ENCODE data around the gene CRELD2. TPM values are rescaled to one million over a fixed set of nuclear protein-coding genes. Genes with fewer than 3 reads are reported as not detected.

Gene CRELD2
- total and polyA plus RNA-seq, 2 of the 8 experiments (the other 6 are each of a cell fraction or from before 2014, with no cell fraction given) = 24.5 to 36.6 TPM

DNA sequence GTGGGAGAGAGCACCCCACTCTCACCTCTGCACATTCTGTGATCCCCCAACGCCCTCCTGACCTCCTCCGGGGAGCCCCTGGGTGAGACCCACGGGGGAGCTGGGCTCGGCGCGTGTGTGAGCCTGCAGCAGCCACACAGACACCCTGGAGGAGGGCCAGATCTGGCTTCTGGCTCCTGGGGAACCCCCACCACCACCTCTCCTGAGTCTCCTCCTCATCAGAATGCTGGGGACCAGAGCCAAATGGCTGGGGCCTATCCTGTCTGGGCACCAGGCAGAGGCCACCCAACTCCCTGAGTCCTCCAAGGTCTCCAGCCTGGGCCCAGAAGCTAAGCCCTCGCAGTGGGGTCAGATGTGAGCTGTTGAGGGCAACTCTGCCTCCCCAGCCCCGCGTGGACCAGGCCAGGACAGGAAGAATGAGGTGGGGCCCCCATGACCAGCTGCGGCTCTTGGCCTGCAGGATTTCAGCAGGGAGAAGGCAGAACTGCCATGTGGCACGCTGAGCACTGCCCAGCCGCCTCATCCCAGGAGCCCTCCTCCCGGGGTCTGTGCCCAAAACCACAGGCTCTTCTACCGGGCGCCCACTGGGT, 36.7 kb downstream of the CRELD2 start:
- H2BK5ac ChIP-seq (ENCODE audit: low read depth, low read length) = no peak overlapping the region
- H4K8ac ChIP-seq (ENCODE audit: extremely low read depth, insufficient read depth, low read length) = 0 out of 2 replicates have a peak overlapping the region, but pooled peaks have one; percentile 25
- no peak overlapping the region for H3K4me2 ChIP-seq (ENCODE audit: insufficient read depth in 1 of 2, low read depth in 2 of 2, low read length in 2 of 2)
- DNase-seq (ENCODE audit: low read depth in 1 of 2, low spot score in 2 of 2) (no peak), FAIRE-seq (no peak)
- peaks cover 0 to 10% (median 6%) of the 10 kb centered on the region in 4 experiments; a peak in 6 of 7 replicates for H3K27me3 ChIP-seq (replicated peaks in 1 of 4; ENCODE audit: control insufficient read depth in 3 of 4, extremely low read depth in 1 of 4, insufficient read depth in 3 of 4, low read length in 3 of 4)
- H3K9me3 ChIP-seq (ENCODE audit: insufficient read depth in 2 of 2, low read depth in 1 of 2, low read length in 1 of 2) = no peaks in the 10 kb centered on the region
- no peaks in the 10 kb centered on the region; the same call in 1 of the 2 replicates for H3K23me2 ChIP-seq (ENCODE audit: low read depth, low read length)
- CTCF ChIA-PET (ENCODE audit: partially characterized antibody) = interaction anchor here (1.5 to 1.8 kb wide), 2 partner anchors 16 to 28 kb away, joined by 5 to 6 read pairs; no protein-coding TSS in a partner anchor
- H3K27ac ChIP-seq (ENCODE audit: low read depth, low read length) = no peak overlapping the region
- no peak overlapping the region for H2AK5ac ChIP-seq (ENCODE audit: low read depth, low read length)
- no peak overlapping the region for H2BK15ac ChIP-seq (ENCODE audit: low read length)
- H3K23ac ChIP-seq (ENCODE audit: insufficient read length) = no peak overlapping the region
- no peak overlapping the region for H4K91ac ChIP-seq (replicated peaks; ENCODE audit: insufficient read length, low read length)
- POLR2A ChIA-PET (ENCODE audit: partially characterized antibody) = interaction anchor here (1.0 to 2.5 kb wide), 5 partner anchors 9 to 36 kb away, joined by 3 to 7 read pairs (median 4); partner anchors contain the start of gene CRELD2
- TF ChIP-seq CBX5 (IDR thresholded peaks at IDR 0.05; ENCODE audit: low read depth, low read length) (no peak), SUZ12 (IDR thresholded peaks at IDR 0.05; ENCODE audit: low read length) (no peak), BCL11A (IDR thresholded peaks at IDR 0.05; ENCODE audit: low read depth in 2 of 2, low read length in 2 of 2) (no peak), RNF2 (IDR thresholded peaks at IDR 0.05; ENCODE audit: borderline replicate concordance, low read depth, low read length, missing control alignments, poor library complexity, severe bottlenecking) (no peak), SIN3A (conservative IDR thresholded peaks at IDR 0.05 in 1 of 2, IDR thresholded peaks at IDR 0.05 in 1 of 2; ENCODE audit: low read depth in 1 of 2, low read length in 2 of 2) (no peak)
- TF ChIP-seq, protein P1, sequence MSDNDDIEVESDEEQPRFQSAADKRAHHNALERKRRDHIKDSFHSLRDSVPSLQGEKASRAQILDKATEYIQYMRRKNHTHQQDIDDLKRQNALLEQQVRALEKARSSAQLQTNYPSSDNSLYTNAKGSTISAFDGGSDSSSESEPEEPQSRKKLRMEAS (IDR thresholded peaks at IDR 0.05) = no peak
- no peak overlapping the region for H3K4me3 ChIP-seq (ENCODE audit: extremely low read depth in 1 of 4, insufficient read depth in 2 of 4, low read depth in 3 of 4, low read length in 4 of 4)
- no peak overlapping the region for H4K5ac ChIP-seq (ENCODE audit: insufficient read length, low read depth, low read length)
- H3K4me1 ChIP-seq (replicated peaks in 1 of 4; ENCODE audit: control insufficient read depth in 3 of 4, insufficient read depth in 4 of 4, low read length in 3 of 4) = peaks cover 0 to 19% (median 10%) of the 10 kb centered on the region in 4 experiments; a peak in 5 of 7 replicates
- H3K14ac ChIP-seq (ENCODE audit: insufficient read length) = no peak overlapping the region
- H3K79me1 ChIP-seq (ENCODE audit: low read depth, low read length) = no peaks in the 10 kb centered on the region
- no peaks in the 10 kb centered on the region for H3K36me3 ChIP-seq (ENCODE audit: control insufficient read depth in 2 of 4, insufficient read depth in 4 of 4, low read length in 3 of 4)
- H4K20me1 ChIP-seq (replicated peaks in 1 of 2; ENCODE audit: control insufficient read depth in 1 of 2, insufficient read depth in 2 of 2, low read length in 2 of 2) = peaks cover 0 to 5% of the 10 kb centered on the region in 2 experiments
- H3K9ac ChIP-seq (replicated peaks in 1 of 4; ENCODE audit: extremely low read depth in 1 of 4, low read depth in 3 of 4, low read length in 3 of 4) = no peak overlapping the region
- H3K79me2 ChIP-seq (ENCODE audit: control insufficient read depth in 1 of 2, insufficient read depth in 2 of 2, low read length in 2 of 2) = no peaks in the 10 kb centered on the region
- no peak overlapping the region for H2BK120ac ChIP-seq (replicated peaks; ENCODE audit: low read depth, low read length)
- WGBS, 2 experiments (ENCODE audit: extremely low coverage in 1 of 2, insufficient coverage in 1 of 2, insufficient read length in 1 of 2, insufficient replicate concordance in 2 of 2, low coverage in 1 of 2, low lambda C conversion rate in 2 of 2, missing lambda C conversion rate in 1 of 2) = 91% methylated on average over 15 of the region's 15 CpGs; no CpG with 5 or more reads in 1 of the 2 experiments
- no peak overlapping the region for H3K18ac ChIP-seq (ENCODE audit: extremely low read depth, low read length)
- no peak overlapping the region for H3K4ac ChIP-seq (replicated peaks; ENCODE audit: insufficient read length, low read depth, low read length)
- no peak overlapping the region for H2AFZ ChIP-seq (ENCODE audit: low read length)
- H3K56ac ChIP-seq (replicated peaks; ENCODE audit: insufficient read length, low read depth, low read length) = no peak overlapping the region
- no peak overlapping the region for H2BK20ac ChIP-seq (ENCODE audit: low read length)
- no peak overlapping the region for H2BK12ac ChIP-seq (ENCODE audit: low read depth, low read length)
